Measurements from ENCODE around the gene ANKRD34C.
"Not testable (repeated sequence)": the region's sequence is repeated elsewhere in the genome, so short reads cannot be mapped to it uniquely, and the experiment has no call there.

Gene ANKRD34C

DNA sequence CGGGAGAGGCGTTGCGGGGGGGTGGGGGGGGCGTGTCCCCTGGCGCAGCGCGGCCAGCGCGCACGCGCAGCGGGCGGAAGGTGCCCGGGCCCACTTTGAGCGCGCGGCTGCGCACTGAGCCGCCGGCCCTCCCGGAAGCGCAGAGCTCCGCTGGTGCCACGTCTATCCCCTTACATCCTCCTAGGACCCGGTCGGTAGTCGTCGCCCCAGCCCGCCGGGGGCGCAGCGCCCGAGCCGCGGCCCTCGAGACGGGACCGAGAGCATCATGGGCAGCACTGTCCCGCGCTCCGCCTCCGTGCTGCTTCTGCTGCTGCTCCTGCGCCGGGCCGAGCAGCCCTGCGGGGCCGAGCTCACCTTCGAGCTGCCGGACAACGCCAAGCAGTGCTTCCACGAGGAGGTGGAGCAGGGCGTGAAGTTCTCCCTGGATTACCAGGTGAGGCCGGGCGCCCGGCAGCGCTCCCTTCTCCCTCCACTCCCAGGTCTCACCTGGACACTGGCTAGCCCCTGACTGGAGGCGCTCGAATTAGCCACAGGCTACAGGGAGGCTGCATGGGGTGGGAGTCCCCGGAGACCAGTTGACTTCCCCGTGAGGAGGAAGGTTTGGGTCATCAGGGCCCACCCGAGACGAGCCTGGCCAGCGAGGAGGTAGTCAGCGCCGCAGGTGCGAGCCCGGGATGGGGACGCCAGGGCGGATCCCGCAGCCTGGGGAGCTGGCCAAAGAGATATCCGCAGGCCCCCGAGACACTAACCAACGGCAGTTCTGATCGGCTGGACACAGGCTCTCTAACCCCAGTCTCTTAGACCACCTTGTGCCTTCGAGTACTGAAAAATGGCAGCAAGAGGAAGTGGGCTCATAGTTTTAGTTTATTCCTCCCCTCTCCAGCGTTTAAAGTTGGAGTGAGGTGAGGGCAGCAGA, 28.7 kb downstream of the ANKRD34C start, which contains the start of gene TMED3:
Gene TMED3 (plus strand): TSS at position 128 of the 916 bp plus-strand sequence. CDS start 138 bp downstream, at position 266.
- peak; percentile 57 for DNase-seq (ENCODE audit: low read depth, low spot score)

DNA sequence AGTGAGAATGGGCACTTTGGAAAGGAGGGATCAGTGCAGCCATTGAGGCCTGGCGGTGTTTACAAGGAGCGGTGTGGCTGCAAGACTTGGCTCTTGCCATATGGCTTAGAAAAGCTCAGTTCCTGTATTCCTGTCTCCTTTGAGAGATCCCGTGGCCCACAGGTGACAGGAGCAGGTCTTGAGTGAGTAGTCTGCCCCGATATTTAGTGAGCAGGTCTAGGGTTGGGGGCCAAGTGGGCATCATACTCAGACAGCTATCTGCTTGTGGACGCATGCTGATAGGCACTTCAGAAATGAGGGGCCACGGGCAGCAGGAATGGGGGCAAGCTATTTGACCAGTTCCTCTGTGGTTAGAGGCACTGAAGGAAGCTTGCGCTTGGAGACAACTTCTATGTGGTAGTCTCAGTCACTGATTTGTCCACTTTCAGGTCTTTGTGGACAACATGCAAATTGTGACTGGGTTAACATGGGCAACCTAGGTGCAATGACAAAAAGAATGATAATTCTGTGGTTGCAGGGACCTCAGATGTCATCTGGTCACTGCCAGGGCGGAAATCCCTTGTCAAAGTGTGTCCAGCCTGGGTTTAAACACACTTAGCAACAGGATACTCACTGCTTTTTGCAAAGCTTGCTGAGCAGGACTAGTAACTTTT, 29.5 kb downstream of the ANKRD34C start:
- no peak for DNase-seq (ENCODE audit: low read depth, low spot score)

DNA sequence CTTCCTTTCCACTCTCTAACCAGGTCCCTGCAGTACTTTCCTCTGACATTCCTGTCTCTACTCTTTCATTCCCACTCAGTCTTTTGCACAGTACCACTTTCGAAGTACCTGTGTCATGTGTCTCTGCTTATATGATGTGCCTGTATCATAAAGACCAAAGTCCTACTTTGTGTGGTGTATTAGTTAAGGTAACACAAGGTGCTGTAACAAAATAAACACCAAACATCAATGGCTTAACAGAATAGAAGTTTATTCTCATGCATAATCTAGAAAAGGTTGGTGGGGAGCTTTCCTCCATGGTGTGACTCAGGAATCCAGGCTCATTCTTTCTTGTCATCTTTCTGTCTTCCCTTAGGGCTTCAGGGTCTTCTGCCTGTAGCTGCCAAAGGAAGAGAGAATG, 31.7 kb downstream of the ANKRD34C start:
- no peak for DNase-seq (ENCODE audit: low read depth, low spot score)

DNA sequence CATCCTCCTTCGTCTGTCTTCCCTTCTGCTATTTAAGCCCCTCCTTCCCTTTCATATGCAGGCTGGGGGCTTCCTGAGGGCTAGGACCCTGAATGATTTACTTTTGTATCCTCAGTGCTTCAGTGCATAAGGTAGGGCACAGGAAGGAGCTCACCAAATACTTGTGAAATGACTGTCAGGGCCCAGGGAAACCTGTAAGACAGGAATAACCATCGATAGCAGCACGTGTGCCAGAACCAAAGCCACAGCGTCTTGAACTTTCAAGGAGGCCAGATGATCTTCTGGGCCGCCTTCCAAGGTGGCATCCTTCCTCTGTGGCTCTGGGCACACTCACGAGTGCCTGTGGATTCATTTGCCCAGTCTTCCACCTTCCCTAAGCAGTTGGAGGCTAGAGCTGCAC, 32.3 kb downstream of the ANKRD34C start:
- DNase-seq (ENCODE audit: low read depth, low spot score): no peak

DNA sequence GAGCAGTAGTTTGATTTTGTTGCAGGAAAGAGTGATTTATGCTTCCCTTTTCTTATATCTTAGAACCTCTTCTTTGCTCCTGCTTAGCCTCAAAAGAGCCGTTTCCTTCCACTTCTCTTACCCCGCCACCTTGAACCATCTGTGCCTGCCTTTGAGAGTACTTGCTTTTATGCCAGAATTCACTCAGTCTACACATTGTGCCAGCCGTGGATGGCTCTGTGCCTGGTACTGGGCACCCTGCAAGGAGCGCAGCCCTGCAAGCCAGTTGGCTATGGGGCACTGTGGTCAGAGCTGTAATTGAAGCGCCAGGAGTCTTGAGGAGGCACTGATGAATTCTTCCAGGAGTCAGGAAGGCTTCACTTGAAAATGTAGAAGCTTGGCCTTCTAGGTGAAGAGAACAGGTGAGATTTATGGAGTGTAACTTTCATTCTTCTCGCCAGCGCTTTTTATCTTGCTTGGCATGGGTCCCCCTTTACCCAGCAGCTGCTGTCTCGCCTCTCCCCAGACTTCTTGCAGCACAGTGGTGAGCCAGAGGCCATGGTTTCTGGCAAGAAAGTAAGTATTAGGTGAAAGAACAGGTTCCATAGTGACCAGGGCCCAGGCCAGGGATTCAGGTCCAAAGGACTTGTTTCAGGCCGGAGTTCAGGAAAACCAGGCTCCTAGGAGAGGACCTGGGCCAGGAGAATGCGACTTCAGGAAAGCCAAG, 33.3 kb downstream of the ANKRD34C start:
- DNase-seq (ENCODE audit: low read depth, low spot score): no peak

DNA sequence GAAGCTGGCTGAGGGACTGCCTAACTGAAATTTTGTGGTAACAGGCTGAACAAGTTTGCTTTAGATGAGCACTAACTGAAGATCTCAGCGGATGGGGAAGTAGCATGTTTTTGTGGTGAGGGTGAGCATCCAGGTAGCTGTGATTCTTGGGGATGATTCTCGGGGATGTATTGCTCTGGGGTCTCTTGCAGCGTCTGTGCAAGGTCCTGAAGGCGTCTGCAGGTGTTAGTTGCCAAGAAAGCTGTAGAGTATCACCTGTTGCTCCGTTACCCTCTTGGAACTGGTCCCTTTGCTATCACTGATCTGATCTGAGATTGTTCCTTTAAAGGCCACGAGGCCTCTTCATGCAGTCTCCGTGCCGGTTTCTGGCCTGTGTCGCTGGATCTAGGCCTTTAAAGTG, 34.3 kb downstream of the ANKRD34C start:
- no peak for DNase-seq (ENCODE audit: low read depth, low spot score)

DNA sequence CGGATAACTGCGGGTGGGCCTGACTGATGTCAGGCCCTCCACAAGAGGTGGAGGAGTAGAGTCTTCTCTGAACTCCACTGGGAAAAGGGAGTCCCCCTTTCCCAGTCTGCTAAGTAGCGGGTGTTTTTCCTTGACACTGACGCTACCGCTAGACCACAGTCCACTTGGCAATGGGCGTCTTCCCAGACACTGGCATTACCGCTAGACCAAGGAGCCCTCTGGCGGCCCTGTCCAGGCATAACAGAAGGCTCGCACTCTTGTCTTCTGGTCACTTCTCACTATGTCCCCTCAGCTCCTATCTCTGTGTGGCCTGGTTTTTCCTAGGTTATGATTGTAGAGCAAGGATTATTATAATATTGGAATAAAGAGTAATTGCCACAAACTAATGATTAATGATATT, 37.5 kb downstream of the ANKRD34C start:
- DNase-seq (ENCODE audit: low read depth, low spot score): not testable (repeated sequence)

DNA sequence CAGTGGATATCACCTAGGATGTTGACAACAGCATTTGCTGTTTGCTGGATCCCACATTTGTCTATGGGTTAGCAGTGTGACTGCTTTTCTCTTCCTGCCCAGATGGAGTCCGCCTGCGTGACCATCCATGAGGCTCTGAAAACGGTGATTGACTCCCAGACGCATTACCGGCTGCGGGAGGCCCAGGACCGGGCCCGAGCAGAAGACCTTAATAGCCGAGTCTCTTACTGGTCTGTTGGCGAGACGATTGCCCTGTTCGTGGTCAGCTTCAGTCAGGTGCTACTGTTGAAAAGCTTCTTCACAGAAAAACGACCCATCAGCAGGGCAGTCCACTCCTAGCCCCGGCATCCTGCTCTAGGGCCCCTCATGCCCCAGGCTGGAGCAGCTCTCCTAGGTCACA, 39.4 kb downstream of the ANKRD34C start:
- DNase-seq (ENCODE audit: low read depth, low spot score): no peak

DNA sequence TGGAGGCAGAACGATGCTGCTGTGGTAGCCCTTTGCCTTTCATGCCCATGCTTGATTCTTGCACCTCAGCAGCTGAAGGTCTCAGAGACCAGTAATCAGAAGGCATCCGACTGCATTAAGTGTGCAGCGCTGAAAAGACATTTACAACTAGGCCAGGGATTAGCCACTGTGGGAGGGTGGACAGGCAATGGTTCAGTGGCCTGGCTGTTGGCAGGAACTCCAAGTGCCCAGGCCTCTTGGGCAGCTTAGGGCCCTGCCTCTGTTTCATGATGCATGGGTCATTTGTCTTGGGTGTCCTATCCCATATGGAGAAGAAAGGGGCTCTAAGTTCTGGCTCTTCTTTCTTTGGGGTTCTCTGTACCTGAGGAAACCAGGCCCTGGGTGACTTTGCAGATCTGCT, 39.8 kb downstream of the ANKRD34C start:
- no peak for DNase-seq (ENCODE audit: low read depth, low spot score)

DNA sequence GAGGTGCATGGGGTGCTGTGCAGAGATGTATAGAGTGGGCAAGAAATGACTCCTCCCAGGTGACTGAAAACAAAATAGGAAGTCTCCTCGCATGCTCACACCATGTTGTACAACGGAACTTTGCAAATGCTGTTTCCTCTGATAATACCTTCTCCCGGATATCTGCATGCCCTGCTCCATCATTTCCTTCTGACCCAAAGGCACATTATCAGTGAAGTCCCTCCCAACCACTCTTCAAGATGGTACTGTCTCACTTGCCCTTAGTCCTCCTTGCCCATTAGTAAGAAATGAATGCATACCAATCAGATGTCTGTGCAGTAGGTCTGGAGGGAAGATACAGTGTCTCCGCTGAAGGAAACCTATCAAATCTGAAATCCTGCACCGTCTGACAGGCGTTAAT, 40.4 kb downstream of the ANKRD34C start:
- no peak for DNase-seq (ENCODE audit: low read depth, low spot score)

DNA sequence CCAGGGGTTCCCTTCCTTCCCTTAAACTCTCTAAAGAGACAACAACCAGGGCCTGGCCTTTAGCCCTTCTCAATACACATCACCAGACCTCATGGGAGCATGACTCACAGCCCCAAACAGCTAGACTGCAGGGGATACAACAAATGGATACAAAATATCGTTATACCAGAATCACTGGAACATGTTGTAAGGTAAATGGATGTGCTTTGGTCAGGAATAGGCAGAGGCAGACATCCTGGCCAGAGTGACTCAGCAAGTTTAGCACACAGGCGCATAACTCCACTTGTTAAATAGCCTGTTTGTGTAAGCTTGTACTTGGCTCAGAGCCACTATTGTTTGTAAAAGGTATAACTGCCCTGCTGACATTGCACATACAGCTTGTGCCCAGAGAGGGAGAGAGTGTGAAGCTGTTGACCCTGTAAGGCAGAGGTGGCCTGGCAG, 46.7 kb downstream of the ANKRD34C start:
- DNase-seq (ENCODE audit: low read depth, low spot score): peak; percentile 93
